ENCODE measurements around the gene PDHX. TPM values are rescaled to one million over a fixed set of nuclear protein-coding genes. Genes with fewer than 3 reads are reported as not detected.
"Not testable (repeated sequence)": the region's sequence is repeated elsewhere in the genome, so short reads cannot be mapped to it uniquely, and the experiment has no call there.

The PDHX gene
- total RNA-seq, 4 donors from 2014 or later, result 18.0 to 30.5 (median 26.2) TPM

- intact Hi-C loops (cut with DNase I; ENCODE audit: low total_unique reads), result no loop called here
- no peak for DNase-seq (ENCODE audit: low spot score in 2 of 2)
- TF ChIP-seq CTCF (IDR thresholded peaks at IDR 0.05) (no peak), POLR2A (IDR thresholded peaks at IDR 0.05) (no peak)
- H3K4me3 ChIP-seq (ENCODE audit: low read depth, poor library complexity, severe bottlenecking), result no peak overlapping the region
- 83 to 93% methylated on average over 2 of the region's 2 CpGs for WGBS, 2 donors
These were observed 4.7 kb upstream of the PDHX start for GRCh38 chr11:34911676-34912075.

GRCh38 chr11:34913556-34913955 is 2.9 kb upstream of the PDHX start:
- H3K4me3 ChIP-seq (ENCODE audit: low read depth, poor library complexity, severe bottlenecking); intact Hi-C loops (cut with DNase I; ENCODE audit: low total_unique reads); DNase-seq (ENCODE audit: low spot score in 2 of 2): not testable (repeated sequence)
- 91 to 98% methylated on average over 10 of the region's 10 CpGs for WGBS, 2 donors

- WGBS, 2 donors, result 3 to 7% methylated on average over 33 of the region's 34 CpGs
- H3K4me3 ChIP-seq (ENCODE audit: low read depth, poor library complexity, severe bottlenecking), result peak overlapping the region; percentile 87
- DNase-seq (ENCODE audit: low spot score in 2 of 2), result no peak
- intact Hi-C loops (cut with DNase I; ENCODE audit: low total_unique reads), result no loop called here
- TF ChIP-seq CTCF (IDR thresholded peaks at IDR 0.05), result no peak
- no peak for TF ChIP-seq POLR2A (IDR thresholded peaks at IDR 0.05)
These were observed 1.0 kb upstream of the PDHX start for GRCh38 chr11:34915136-34916014.

- WGBS, 2 donors, result 12 to 13% methylated on average over 23 of the region's 23 CpGs
- no peak for TF ChIP-seq POLR2A (IDR thresholded peaks at IDR 0.05)
- no peak for TF ChIP-seq CTCF (IDR thresholded peaks at IDR 0.05)
- intact Hi-C loops (cut with DNase I; ENCODE audit: low total_unique reads), result no loop called here
- H3K4me3 ChIP-seq (ENCODE audit: low read depth, poor library complexity, severe bottlenecking), result peak overlapping the region; percentile 87
- no peak for DNase-seq (ENCODE audit: low spot score in 2 of 2)
These were observed 689 bp downstream of the PDHX start for GRCh38 chr11:34916843-34917770.

GRCh38 chr11:34921156-34921555 is 4.7 kb downstream of the PDHX start:
- intact Hi-C loops (cut with DNase I; ENCODE audit: low total_unique reads), result no loop called here
- H3K4me3 ChIP-seq (ENCODE audit: low read depth, poor library complexity, severe bottlenecking), result no peak overlapping the region
- TF ChIP-seq CTCF (IDR thresholded peaks at IDR 0.05) (no peak), POLR2A (IDR thresholded peaks at IDR 0.05) (no peak)
- WGBS, 2 donors, result 92 to 95% methylated on average over 4 of the region's 4 CpGs
- no peak for DNase-seq (ENCODE audit: low spot score in 2 of 2)

- intact Hi-C loops (cut with DNase I; ENCODE audit: low total_unique reads), result no loop called here
- no peak for TF ChIP-seq POLR2A (IDR thresholded peaks at IDR 0.05)
- TF ChIP-seq CTCF (IDR thresholded peaks at IDR 0.05), result no peak
- no peak overlapping the region for H3K4me3 ChIP-seq (ENCODE audit: low read depth, poor library complexity, severe bottlenecking)
These were observed 8.3 kb downstream of the PDHX start for GRCh38 chr11:34924714-34925113.

More at GRCh38 chr11:34924714-34925113, 8.3 kb downstream of the PDHX start:
- WGBS, 2 donors, result 48 to 61% methylated on average over 3 of the region's 3 CpGs
- DNase-seq (ENCODE audit: low spot score in 2 of 2), result no peak
